Hematopoietic multipotent progenitor cell treated with erythropoietin and hydrocortisone succinate and interleukin-3 and kit ligand, for 15 days (in vitro differentiated cells): ENCODE measurements around the gene STPG1.

Source experiments
- DNase-seq: peaks from one replicate; pipeline ENCODE4 v3.0.0-alpha.2; 2015; ENCODE audit warnings: low spot score

The STPG1 gene

DNA sequence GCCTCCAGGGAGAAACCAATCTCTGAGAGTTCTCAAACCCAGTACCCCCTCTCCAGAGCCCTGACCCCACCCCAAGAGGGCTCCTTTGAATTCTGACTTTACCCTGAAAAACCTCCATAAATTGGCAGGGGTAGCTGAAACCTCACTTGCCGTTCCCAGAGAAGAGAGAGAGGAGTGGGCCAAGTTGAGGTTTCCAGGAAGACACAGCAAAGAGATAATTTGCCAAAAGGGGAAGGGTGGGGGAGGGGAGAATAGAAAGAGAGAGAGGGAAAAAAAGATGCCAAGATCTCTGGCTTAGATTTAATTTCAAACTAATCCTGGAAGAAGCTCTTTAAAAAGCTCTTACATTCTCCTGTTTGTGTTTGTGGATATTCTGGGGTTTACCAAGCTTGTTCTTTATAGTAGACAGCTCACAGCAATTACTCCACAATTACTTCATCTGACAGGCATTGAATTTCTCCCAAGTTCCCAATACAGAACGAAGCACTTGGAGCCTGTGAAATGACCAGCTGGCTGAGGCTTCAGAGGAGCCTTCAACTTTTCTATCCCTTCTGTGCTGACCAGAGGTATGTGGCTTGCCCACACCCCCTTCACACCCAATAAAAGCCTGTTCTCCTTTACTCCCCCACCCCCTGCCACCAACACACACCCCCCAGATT lies 95.5 kb downstream of the STPG1 start:
- no peak for DNase-seq

DNA sequence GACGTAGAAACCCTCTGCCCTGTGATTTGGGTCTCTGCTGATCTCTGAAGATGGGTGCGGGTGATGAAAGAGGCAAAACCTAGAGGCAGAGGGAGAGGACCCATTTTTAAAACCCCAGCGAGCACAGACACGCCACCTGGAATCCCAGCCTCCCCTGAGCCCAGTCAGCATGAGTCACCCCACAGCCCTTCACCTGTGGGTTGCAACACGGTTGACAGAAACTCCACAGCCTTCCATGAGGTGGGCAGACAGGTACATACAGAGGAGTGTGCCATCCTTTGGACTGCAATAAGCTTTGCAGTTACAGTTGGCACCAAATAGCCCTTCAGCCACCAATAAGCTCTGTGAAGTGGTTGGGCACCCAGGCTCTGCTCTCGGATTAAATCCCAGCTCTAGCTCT lies 96.5 kb downstream of the STPG1 start:
- DNase-seq = no peak

DNA sequence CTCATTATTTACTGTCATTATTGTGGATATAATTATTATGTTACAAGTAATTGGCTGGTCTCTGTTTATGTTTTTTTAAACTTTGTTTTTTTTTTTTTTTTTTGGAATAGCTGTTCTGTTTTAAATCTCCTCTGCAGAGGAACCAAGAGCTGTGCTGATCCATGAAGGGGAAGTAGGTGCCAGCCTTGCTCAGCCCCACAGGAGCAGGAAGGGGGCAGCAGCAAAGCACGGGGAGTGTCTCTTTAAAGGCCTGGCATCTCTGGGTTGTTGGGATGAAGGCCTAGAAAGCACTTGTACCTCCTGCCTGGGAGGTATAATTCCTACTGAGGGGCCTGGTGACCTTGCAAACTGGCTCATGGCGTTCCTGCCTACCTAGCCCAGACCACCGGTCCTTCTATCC lies 96.9 kb downstream of the STPG1 start:
- no peak for DNase-seq

DNA sequence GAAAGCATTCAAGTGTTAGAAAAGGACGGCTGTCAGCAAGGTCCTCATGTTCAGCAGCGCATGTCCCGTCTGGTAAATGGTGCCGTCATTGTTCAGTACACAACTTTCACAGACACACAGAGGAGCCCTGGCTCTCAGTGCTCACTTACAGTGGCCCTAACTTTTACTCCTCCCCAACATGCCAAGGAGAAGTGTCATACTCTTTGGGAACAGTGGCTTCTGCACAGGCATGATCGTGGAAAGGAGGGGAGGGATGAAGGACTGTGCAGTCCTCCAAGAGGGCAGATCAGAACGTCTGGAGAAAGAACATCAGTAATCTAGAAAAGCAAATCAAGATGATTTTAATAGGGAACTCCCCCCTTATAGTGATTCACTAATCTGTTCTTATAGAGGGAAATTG lies 98.2 kb downstream of the STPG1 start:
- no peak for DNase-seq

DNA sequence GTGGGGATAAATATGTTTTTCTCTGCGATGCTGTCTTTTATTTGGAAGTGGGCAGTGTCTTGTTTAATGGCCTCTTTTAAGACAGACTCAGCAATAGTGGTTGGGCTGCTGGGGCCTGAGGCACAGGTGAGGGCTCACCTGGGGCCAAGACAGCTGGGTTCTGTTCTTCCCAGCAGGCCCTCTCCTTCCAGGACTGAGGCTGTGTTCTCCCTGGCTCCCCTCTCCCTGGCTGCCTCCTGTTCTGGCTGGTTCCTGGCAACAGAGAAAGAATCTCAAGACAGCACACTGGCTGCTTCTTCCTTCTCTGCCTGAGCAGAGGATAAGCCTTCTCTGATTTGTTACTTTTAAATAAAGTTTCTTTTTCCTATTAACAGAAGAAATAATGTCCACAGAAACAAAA lies 101.8 kb downstream of the STPG1 start:
- DNase-seq = no peak

DNA sequence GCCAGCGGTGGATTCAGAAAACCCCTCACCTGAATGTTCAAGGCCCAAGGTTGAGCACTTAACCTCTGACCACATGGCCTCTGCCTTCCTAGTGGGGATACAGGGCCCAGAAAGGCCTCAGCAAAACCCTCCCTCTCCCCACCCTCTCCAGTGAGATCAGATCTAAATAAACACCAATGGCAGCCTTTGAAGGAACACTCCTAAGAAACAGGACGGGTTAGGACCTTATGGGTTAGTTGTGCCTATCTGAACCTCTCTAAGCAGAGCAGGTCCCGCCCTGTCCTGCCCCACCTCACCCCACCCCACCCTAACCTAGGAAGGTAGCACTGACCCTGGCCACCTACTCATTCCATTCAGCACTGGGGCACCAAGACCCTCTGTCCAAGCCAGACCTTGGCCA lies 102.3 kb downstream of the STPG1 start:
- no peak for DNase-seq

DNA sequence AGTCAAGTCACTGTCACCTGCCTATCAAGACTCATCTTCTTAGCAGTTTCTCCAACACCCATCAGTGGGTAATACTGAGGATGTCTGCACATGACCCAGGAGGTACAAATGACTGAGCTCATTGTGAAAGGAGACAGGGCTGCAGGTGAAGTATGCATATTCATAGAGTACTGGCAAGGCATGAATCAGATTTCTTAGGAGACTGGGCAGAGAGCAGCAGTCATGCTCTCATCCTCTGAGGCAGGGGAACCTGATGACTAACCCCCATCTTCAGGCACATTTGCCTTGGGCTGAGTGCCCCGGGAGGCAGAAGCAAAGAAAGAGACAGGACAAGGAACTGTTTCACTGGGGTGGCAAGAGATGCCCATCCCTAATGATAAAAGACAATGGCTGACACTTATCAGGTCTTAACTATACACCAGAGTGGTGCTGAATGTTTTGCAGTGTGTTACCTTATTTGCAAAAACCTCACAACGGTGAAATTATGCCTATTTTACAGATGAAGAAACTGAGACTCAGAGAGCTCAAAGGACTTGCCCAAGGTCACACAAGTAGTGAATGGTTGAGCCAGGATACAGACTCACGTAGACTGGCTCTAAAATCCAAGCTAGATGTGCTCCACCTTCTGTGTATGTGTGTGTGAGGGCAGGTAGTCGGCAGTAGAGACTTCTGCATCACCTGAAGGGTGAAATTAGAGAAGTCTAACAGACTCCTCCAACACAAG lies 103.7 kb downstream of the STPG1 start:
- DNase-seq = no peak

DNA sequence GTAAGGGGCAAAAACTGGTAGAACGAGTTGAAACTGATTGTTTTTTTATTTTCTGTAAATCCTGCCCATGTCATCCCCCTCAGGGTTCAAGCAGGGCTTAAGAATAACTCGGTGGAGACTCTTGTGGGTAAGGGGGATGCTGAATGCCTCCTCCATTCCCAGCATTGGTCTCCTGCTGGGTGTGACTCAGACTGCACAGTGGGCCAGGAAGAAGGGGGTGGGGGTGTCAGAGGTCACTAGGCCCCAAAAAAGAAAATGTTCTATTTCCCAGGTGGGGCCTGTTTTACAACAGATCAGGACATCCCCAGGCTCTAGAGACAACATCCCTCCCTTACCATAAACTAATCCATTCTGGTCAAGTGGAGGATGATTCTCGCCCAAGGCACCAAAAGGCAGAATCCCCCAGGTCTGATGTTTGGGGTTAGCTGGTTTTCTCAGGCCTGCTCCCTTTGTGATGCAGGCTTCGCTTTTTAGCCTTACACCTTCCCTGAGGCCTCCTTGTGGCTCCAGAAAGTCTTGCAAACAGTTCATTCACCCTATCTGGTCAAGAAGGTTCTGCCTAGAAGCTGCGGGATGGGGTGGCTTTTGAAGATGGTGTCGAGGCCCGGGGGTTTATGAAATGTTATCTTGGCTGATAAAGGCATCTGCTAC lies 105.1 kb downstream of the STPG1 start:
- no peak for DNase-seq
